Measurements from ENCODE around the gene OR5K2.

OR5K2 gene

DNA sequence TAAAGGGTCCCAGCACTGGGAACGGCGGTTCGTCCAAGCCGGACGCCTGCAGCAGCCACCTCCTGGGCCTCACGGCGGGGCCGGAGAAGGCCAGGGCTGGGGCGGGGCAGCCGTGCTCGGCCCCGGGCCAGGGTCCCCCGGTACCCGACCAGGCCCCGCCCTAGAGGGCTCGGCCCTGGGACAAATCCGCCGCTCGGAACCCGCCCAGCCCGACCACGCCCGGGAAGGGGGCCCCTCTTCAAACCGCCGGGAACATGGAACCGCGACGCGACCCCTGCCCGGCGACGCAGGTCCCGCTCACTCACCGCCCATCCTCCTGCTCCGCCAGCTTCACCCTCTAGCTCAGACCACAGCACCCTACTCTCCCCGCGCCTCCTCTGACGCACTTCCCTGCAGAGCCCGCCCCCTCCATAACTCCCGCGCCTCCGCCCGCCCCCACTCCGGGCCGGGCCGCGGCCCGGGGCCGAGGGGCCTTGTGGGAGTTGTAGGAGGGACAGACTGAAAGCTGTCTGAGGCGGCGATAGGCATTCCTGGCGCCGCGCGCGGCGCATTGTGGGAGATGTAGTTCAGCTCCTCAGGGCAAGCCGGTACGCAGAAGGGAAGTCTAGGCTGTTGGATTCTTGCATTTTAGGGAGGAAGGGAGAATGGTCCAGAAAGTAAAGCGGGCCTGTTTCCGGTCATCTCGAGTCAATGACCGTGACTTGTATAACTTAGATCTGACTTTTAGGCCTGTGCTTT, 25.2 kb downstream of the OR5K2 start, which contains the start of gene CLDND1:
CLDND1 (minus strand) TSS at position 359 of the 738 bp plus-strand sequence. CDS start 1,478 bp downstream, outside the sequence.
- DNase-seq (ENCODE audit: low read depth, low spot score) = peak; percentile 98

DNA sequence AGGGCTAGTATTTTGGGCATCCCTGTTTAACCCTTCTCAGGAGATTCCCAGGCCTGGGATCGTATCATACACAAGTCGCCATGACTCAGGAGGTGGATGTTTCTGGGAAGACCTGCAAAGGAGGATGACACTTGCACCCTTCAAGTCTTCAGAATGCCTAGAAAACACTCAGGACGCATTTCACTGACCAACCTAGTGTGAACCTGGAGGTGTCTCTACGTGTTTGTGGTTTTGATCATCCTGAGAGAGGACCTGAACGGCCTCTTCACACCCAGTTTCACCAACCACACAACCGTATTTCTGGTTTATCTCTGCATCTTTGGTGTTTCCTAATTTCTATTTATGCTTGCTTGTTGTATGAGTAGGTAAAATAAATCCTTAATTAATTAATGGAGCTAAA, 28.0 kb downstream of the OR5K2 start:
- no peak for DNase-seq (ENCODE audit: low read depth, low spot score)

DNA sequence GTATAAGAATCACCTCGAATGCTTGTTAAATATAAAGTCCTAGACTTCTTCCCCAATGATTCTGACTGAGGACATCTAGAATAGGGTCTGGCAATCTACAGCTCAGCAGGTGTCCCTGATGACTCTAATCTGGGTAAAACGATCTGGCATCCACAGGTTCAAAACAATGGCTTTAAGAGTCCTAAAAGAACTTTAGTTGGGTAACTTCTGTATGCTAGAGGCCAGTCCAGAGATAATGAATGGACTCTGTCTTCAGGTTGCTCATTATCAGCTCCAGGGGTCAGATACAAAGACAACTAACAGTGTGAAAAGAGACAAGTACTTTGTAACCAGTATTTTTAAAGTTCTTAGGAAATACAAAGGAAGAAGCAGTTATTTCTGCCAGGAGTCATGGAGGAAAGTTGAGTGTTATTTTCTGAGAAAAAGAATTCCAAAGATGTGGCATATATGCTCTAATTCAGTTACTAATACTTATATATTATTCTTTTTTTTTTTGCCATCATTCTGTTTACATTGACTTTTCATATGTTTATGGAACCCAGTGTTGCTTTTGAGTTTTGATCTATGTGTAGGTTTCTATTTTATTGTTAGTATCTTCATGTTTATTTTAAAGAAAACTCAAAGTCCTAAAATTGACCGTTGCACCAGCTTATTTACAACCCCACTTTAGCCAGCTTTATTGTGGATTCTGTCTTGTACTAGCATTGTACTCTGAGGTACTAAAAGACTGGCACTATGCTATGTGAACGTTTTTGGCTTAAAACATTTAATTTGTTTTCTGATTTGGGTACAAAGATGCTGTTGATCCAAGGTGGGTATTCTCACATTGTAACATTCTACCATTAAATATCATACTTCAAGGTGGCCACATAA, 31.2 kb downstream of the OR5K2 start:
- DNase-seq (ENCODE audit: low read depth, low spot score) = no peak

DNA sequence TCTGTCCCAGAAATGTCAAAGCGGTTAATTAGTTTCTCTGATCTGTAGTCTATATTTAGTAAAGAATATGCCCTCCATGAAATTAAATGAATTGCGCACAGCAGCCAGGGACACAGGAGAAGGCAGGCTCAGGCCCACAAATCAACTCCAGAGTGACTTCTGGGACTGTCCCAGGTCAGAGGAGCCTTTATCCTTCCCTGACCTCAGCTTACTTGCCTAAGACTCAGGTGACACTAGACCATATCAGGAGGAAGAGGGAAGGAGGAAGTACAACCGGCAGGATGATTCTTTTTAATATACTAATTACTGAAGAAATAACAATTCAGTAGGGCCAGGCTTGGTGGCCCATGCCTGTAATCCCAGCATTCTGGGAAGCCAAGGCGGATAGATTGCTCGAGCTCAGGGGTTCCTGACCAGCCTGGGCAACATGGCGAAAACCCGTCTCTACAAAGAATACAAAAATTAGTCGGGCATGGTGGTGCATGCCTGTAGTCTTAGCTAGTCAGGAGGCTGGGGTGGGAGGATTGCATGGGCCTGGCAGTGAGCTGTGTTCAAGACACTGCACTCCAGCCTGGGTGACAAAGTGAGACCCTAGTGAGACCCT, 32.5 kb downstream of the OR5K2 start:
- no peak for DNase-seq (ENCODE audit: low read depth, low spot score)

DNA sequence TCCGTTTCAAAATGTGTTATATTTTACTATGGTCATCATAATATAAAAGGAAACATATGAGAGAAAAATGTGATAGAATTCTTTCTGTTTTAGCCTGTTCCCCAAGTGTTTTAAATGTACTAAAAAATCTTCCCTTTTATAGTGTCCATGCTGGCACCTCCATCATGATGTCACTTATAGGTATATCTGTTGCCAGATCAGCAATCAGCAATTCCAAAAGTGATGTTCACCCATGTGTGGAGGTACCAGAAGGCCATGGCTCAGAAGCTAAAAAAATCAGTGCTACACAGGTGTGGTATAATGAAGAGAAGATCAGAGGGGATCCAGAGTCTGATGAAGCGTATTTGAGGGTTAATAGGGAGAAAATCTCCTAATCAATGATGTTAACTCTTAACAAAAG, 33.2 kb downstream of the OR5K2 start:
- no peak for DNase-seq (ENCODE audit: low read depth, low spot score)

DNA sequence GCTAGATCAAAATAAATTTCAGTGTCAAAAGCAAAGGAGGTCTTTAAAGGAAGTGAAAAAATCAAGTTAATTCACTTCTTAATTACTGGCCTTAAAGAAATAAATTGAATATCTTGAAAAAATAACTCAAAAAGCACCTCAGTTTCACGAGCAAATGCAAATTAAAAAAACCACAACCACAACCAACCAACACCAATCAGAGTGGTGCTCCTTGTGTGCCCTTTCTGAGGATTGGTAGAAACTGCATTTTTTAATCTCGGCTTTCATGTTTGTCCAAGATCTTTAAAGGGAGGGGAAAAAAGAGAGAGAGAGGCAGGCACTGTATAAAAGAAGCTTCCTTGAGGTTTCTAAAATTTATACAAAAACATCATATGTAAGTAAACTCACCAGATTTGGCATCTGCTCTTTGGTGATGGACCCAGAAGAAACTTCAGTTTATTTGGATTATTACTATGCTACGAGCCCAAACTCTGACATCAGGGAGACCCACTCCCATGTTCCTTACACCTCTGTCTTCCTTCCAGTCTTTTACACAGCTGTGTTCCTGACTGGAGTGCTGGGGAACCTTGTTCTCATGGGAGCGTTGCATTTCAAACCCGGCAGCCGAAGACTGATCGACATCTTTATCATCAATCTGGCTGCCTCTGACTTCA, 34.3 kb downstream of the OR5K2 start, which contains the start of gene GPR15:
GPR15 (plus strand) TSS at position 357 of the 653 bp plus-strand sequence; CDS start at position 413, 56 bp downstream.
- DNase-seq (ENCODE audit: low read depth, low spot score) = no peak

DNA sequence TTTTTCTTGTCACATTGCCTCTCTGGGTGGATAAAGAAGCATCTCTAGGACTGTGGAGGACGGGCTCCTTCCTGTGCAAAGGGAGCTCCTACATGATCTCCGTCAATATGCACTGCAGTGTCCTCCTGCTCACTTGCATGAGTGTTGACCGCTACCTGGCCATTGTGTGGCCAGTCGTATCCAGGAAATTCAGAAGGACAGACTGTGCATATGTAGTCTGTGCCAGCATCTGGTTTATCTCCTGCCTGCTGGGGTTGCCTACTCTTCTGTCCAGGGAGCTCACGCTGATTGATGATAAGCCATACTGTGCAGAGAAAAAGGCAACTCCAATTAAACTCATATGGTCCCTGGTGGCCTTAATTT, 34.8 kb downstream of the OR5K2 start:
- DNase-seq (ENCODE audit: low read depth, low spot score) = no peak

DNA sequence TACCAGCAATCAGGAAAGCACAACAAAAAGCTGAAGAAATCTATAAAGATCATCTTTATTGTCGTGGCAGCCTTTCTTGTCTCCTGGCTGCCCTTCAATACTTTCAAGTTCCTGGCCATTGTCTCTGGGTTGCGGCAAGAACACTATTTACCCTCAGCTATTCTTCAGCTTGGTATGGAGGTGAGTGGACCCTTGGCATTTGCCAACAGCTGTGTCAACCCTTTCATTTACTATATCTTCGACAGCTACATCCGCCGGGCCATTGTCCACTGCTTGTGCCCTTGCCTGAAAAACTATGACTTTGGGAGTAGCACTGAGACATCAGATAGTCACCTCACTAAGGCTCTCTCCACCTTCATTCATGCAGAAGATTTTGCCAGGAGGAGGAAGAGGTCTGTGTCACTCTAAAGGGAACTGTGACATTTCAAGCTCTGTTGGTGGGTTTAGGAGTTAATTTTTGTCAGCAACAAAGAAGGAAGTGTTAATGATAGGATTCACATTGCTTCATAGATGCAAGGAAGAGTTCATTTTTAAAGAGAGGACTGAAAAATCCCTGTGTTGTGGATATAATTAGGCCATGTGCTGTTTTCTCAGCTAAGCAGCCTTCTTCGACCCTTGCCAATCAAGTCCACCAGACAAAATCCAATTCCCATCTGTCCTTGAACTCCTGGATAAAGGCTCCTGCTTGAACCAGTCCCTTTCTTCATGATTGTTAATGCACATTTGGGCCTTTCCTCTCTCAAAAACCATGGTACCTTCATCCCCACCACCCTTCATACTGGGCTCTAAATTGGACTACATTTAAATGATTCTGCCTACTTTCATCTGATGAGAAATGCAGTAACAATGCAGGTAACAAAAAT, 35.5 kb downstream of the OR5K2 start:
- no peak for DNase-seq (ENCODE audit: low read depth, low spot score)

DNA sequence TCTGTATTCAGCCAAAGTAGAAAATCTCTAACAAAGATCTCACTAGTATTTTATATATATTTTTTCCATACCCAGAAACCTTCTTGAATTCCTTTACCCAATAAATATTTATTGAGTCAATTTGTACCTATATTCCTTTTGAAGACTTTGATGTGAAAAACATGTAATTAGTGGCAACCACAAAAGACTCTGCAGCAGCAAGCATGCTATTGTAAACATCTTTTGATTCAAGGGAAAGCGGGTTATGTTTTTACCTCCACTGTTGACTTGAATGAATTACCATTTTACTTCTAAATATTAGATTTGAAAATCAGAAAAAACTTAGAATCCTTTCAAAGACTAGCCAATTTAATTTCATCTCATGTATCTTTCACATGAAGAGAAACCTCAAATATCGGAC, 36.7 kb downstream of the OR5K2 start:
- no peak for DNase-seq (ENCODE audit: low read depth, low spot score)

DNA sequence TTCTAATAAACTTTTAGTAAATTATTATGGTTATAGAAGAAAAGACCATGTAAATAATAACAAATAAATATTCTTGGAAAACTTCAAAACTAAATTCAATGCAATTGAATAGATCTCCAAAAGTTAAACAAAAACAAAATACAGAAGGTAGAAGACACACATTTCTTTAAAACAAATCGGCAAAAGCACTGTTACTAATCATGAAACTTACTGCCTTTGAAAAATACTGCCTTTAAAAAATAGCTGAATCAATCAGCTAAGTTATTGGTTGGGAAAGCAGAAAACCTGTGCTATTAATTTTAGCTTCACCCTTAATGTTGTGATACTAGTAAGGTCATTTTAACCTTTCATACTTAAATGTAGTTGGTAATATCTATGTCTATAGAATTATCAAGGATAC, 37.3 kb downstream of the OR5K2 start:
- no peak for DNase-seq (ENCODE audit: low read depth, low spot score)

DNA sequence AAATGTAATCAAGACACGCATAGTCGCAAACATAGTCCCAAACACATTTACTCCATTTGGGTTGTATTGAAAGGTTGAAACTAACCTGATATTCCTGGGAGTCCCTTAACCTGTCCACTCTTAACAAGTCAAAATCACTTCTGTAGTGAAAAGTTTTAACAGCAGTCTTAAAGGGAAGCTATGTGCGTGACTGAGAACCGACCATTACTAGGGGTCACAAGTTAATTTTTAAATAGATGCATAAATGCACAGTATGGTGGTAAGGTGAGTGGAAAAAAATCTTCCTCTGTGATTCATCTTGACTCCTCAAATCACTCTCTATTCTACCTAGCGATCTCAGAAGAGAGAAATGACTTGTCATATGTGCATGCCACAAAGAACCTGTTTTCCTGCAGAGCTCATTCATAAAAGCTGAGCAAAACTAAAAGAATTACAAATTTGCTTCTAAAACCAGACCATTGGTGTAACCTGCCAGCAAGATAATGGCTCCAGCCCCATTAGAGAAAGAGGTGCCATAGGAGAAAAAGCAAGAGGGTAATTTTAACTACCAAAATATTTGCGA, 39.1 kb downstream of the OR5K2 start:
- DNase-seq (ENCODE audit: low read depth, low spot score) = no peak

DNA sequence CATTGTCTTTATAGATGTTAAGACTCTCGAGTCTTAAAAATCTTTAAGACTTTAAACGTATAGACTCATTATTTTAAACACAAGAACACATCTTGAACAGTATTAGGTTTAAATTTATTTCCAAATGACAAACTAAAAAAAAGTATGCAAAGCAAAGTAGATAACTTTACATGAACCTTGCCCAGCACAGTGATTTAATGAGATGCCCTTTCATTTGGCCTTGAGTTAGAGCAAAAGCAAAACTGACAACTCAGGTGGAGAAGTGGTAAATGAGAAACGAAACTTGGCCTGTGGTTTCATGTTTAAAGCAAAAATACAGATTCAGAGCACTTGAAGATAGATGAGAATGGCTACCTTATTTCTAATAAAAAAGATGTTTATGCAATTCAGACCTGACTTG, 42.9 kb downstream of the OR5K2 start:
- no peak for DNase-seq (ENCODE audit: low read depth, low spot score)

DNA sequence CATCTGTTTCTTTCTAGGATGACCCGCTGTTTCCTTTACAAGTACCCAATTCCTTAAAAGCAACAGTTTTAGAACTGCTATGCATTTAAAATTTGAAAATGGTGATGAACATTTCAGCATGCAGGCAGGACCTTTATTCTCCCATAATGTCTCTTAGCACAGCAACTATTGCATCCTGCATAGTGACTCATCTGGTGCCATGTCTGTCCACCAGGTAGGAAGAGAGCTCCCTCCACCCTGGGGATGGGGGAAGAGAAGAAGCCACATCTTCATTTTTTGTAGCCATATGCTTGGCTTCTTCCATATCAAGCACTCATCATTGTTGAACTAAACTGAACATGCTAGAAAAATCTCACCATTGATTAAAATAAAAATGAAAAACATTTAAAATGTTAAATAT, 44.2 kb downstream of the OR5K2 start:
- DNase-seq (ENCODE audit: low read depth, low spot score) = no peak

DNA sequence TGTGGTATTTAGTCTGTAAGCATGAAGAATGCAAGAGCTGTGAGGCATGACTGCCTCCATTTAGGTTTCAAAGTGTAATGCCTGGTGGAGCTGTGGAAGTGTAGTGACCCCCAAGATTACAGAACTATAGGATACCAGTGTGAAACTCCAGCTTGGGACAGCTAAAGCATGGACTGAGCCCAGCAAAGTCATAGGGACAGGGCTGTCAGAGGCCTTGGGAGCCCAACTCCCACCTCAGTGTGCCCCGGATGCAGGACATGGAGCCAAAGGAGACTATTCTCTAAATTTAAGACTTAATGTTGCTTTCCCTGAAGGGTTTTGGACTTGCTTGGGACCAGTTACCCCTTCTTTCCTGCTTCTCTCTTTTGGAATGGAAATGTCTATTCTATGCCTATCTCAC, 45.1 kb downstream of the OR5K2 start:
- no peak for DNase-seq (ENCODE audit: low read depth, low spot score)

DNA sequence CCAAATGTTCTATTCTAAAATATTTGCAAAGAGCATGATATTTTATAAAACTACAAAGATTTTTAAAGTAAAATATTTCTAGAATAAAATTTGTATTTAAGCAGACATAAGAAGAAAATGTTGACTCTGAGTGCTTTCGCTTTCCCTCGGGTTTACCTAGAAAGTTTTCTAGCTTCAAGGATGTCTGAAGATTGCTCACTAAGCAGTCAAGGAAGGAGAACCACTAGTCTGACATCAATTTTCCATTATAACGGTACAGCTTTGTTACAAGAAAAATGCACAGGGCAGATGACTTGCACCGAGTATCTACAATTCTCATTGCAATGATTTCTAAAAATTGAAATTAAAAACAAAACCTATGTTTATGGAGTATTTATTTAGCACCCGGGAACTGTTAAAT, 48.5 kb downstream of the OR5K2 start:
- DNase-seq (ENCODE audit: low read depth, low spot score) = no peak
